HepG2 (cell line): ENCODE measurements around the gene GAN. TPM values are rescaled to one million over a fixed set of nuclear protein-coding genes. Genes with fewer than 3 reads are reported as not detected.
A peak's percentile ranks its signal among the peaks of the same experiment; 100 is the strongest.

Source experiments
- DDIT3 ChIP-seq: sonication (generic); formaldehyde crosslinking; IDR thresholded peaks from 2 replicates; pipeline ENCODE4 v1.4.0; 2020; ENCODE audit warnings: mild to moderate bottlenecking, missing genetic modification reagents
- ESRRA ChIP-seq: sonication (generic); formaldehyde crosslinking; IDR thresholded peaks from 2 replicates; pipeline ENCODE4 v1.5.1; 2020; ENCODE audit warnings: mild to moderate bottlenecking, low read depth, missing genetic modification reagents
- GABPB1 ChIP-seq: IDR thresholded peaks from 2 replicates; pipeline ENCODE4 v1.6.1; 2016; ENCODE audit warnings: mild to moderate bottlenecking, missing genetic modification reagents, moderate library complexity, missing compliant biosample characterization
- IKZF5 ChIP-seq: IDR thresholded peaks from 2 replicates; pipeline ENCODE4 v1.6.1; 2018; ENCODE audit warnings: missing genetic modification reagents, mild to moderate bottlenecking, missing compliant biosample characterization
- MBD4 ChIP-seq: IDR thresholded peaks from 2 replicates; pipeline ENCODE4 v1.6.1; 2012; ENCODE audit warnings: low read length, inconsistent platforms, borderline replicate concordance
- MED13 ChIP-seq: sonication (generic); formaldehyde crosslinking; IDR thresholded peaks from 2 replicates; pipeline ENCODE4 v1.5.0; 2020; ENCODE audit warnings: missing genetic modification reagents
- NFYB ChIP-seq: sonication (generic); formaldehyde crosslinking; IDR thresholded peaks from 2 replicates; pipeline ENCODE4 v1.4.0; 2020; ENCODE audit warnings: missing genetic modification reagents
- NR2F6 ChIP-seq, 2 experiments: IDR thresholded peaks; 2 replicates each; pipeline ENCODE4 v1.6.1; 2016; ENCODE audit warnings: antibody characterized with exemption in 1 of 2, mild to moderate bottlenecking in 1 of 2
- TFAP4 ChIP-seq: sonication (generic); IDR thresholded peaks from 2 replicates; pipeline ENCODE4 v1.6.1; 2016; ENCODE audit warnings: low read depth, borderline replicate concordance
- TRIM22 ChIP-seq: fragments of 450-650 bp; IDR thresholded peaks from 2 replicates; pipeline ENCODE4 v1.6.1; 2017
- ZBTB26 ChIP-seq: IDR thresholded peaks from 2 replicates; pipeline ENCODE4 v1.6.1; 2016; ENCODE audit warnings: missing compliant biosample characterization, missing genetic modification reagents, borderline replicate concordance
- ZBTB38 ChIP-seq: sonication (generic); formaldehyde crosslinking; IDR thresholded peaks from 2 replicates; pipeline ENCODE4 v1.5.1; 2020; ENCODE audit warnings: mild to moderate bottlenecking, missing genetic modification reagents
- ZFP41 ChIP-seq: sonication (generic); formaldehyde crosslinking; IDR thresholded peaks from 2 replicates; pipeline ENCODE4 v1.4.0; 2020; ENCODE audit warnings: mild to moderate bottlenecking, missing genetic modification reagents, borderline replicate concordance
- ZFX ChIP-seq: sonication (generic); formaldehyde crosslinking; IDR thresholded peaks from 2 replicates; pipeline ENCODE4 v1.4.0; 2020; ENCODE audit warnings: mild to moderate bottlenecking, low read depth, missing genetic modification reagents, moderate library complexity
- ZHX1 ChIP-seq: sonication (generic); formaldehyde crosslinking; IDR thresholded peaks from 2 replicates; pipeline ENCODE4 v1.8.1; 2022; ENCODE audit warnings: low read depth, mild to moderate bottlenecking, missing genetic modification reagents
- ZNF296 ChIP-seq: sonication (generic); formaldehyde crosslinking; conservative IDR thresholded peaks from 2 replicates; pipeline ENCODE4 v1.5.0; 2020; ENCODE audit warnings: mild to moderate bottlenecking, missing genetic modification reagents
- ZNF383 ChIP-seq: sonication (generic); formaldehyde crosslinking; IDR thresholded peaks from 2 replicates; pipeline ENCODE4 v1.4.0; 2020; ENCODE audit warnings: missing genetic modification reagents, mild to moderate bottlenecking, borderline replicate concordance
- ZNF446 ChIP-seq: sonication (generic); formaldehyde crosslinking; IDR thresholded peaks from 2 replicates; pipeline ENCODE4 v1.5.0; 2020; ENCODE audit warnings: mild to moderate bottlenecking, missing genetic modification reagents
- ZNF574 ChIP-seq: sonication (generic); formaldehyde crosslinking; IDR thresholded peaks from 2 replicates; pipeline ENCODE4 v1.4.0; 2020; ENCODE audit warnings: missing genetic modification reagents
- polyA plus RNA-seq, 8 experiments: library from polyadenylated mRNA; depleted of rRNA in 3 of 8; stranded (reverse) in 7 of 8; unstranded in 1 of 8; fragments of >200 nt; fragmentation: Illumina TruSeq in 4 of 8; extraction: Trizol in 4 of 8; gene quantifications; 2 replicates each; pipeline versions ENCODE4 v1.2.1 to v1.2.3, GENCODE V29; 2011 to 2016; ENCODE audit warnings: low read depth in 4 of 8, missing spikeins in 1 of 8, mixed read lengths in 1 of 8; ENCODE audit not compliant: insufficient read depth in 1 of 8
- total RNA-seq, 5 experiments: library from RNA; depleted of rRNA; stranded (reverse); fragments of >200 nt; fragmentation: Illumina TruSeq; extraction: Trizol; gene quantifications; 2 replicates each; pipeline ENCODE4 v1.2.3, GENCODE V29; 2016; ENCODE audit warnings: low read depth in 1 of 5

GAN gene
- total and polyA plus RNA-seq, 2 of the 13 experiments (the other 11 are each of a cell fraction or from before 2014, with no cell fraction given), result 4.3 to 11.0 TPM

- no peak for TF ChIP-seq ZHX1 (CRISPR knock-in tag)
- peak; percentile 60 for TF ChIP-seq NFYB (CRISPR knock-in tag)
- no peak for TF ChIP-seq ZFX (CRISPR knock-in tag)
- no peak for TF ChIP-seq MED13
- TF ChIP-seq ZNF574 (CRISPR knock-in tag), result peak; percentile 29; the same call in 1 of the 2 replicates
- TF ChIP-seq TRIM22, result no peak
- 0 out of 2 replicates have a peak, but pooled peaks have one; percentile 50 for TF ChIP-seq ZBTB26
- TF ChIP-seq GABPB1, result no peak
- peak; percentile 45; the same call in 1 of the 2 replicates for TF ChIP-seq ZBTB38 (CRISPR knock-in tag)
- TF ChIP-seq ZNF296 (CRISPR knock-in tag), result no peak
- TF ChIP-seq NR2F6 (IDR thresholded peaks at IDR 0.05), result no peak
- TF ChIP-seq NR2F6 (CRISPR knock-in tag; IDR thresholded peaks at IDR 0.05), result 0 out of 2 replicates have a peak, but pooled peaks have one; percentile 14
- no peak for TF ChIP-seq ESRRA (CRISPR knock-in tag)
- 0 out of 2 replicates have a peak, but pooled peaks have one; percentile 20 for TF ChIP-seq IKZF5
- no peak for TF ChIP-seq DDIT3 (CRISPR knock-in tag)
- no peak for TF ChIP-seq ZNF446 (CRISPR knock-in tag)
- no peak for TF ChIP-seq ZFP41 (CRISPR knock-in tag)
- peak; percentile 68; the same call in 1 of the 2 replicates for TF ChIP-seq TFAP4
- 0 out of 2 replicates have a peak, but pooled peaks have one; percentile 28 for TF ChIP-seq ZNF383 (CRISPR knock-in tag)
- no peak for TF ChIP-seq MBD4
These were observed 114.3 kb downstream of the GAN start (continued) for GRCh38 chr16:81429045-81429521.
